GM18951 (cell line): ENCODE results near the gene PDCD10.

Source experiments
- POLR2A ChIP-seq: IDR thresholded peaks from 4 replicates; pipeline ENCODE4 v1.6.1; 2011; ENCODE audit warnings: mild to moderate bottlenecking; ENCODE audit not compliant: insufficient read length, insufficient read depth; ENCODE audit errors: extremely low read depth
- in situ Hi-C: fragments of 300-500 bp; cut with MboI; formaldehyde crosslinking; loops from one replicate; pipeline ENCODE4 v1.12.0; 2022; ENCODE audit warnings: low sequenced_read_pairs, mixed read lengths, inconsistent platforms; ENCODE audit not compliant: unreplicated experiment

The PDCD10 gene

DNA sequence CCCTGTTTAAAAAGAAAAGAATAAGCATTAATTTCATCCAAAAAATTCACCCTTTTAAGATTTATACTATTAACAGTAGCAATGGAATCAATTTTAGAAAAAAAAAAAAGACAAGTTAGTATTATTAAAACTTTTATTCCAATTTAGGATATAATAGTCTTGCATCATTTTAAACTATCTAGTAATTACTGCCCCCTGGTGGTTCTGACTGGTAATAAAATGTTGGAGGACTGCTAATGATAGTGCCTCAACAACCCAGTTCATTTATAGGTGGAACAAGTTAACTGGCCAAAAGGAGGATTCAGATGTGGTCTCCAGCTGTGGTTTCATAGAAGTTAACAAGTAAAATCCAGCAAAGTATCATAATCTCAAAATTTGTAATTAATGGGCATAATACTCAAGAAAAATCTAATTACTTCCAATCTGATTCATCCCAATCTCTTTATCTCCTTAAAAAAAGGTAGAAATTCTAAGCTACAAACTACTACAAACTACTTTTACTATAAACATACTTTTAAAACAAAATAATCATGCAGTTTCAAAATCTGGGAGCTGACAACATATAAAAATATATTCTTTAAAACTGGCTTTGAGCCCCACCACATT lies 50.2 kb downstream of the PDCD10 start:
- in situ Hi-C loops: no loop called here
- TF ChIP-seq POLR2A: no peak

DNA sequence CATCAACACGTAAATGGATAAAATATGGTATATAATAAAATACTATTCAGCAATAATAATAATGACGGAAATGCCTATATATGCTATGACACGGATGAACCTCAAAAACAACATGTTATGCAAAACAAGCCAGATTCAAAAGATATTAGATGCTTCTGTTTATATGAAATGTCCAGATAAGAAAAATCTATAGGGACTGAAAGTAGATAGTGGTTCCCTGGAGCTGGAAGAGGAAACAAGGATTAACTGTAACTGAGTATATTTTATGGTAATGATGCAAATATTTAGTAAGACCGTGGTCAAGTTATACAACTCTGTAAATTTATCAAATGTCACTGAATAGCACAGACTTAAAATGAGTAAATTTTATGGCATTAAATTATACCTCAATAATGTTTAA lies 55.2 kb downstream of the PDCD10 start:
- TF ChIP-seq POLR2A: no peak
- in situ Hi-C loops: no loop called here

DNA sequence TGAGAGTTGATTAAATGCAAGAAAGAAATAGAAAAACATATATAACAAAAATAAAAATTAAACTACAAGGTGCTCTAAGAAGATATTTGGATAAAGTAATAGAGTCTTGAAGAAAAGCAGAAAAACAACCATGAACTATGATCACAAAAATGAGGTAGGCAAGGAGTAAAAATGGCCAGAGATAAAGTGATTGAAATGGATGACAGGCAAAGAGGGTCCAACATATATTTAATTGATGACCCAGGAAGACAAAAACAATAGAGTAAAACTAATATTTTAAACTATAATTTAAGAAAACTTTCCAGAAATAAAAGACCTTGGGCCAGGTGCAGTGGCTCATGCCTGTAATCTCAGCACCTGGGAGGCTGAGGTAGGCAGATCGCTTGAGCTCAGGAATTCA lies 58.8 kb downstream of the PDCD10 start:
- TF ChIP-seq POLR2A: no peak
- in situ Hi-C loops: no loop called here

DNA sequence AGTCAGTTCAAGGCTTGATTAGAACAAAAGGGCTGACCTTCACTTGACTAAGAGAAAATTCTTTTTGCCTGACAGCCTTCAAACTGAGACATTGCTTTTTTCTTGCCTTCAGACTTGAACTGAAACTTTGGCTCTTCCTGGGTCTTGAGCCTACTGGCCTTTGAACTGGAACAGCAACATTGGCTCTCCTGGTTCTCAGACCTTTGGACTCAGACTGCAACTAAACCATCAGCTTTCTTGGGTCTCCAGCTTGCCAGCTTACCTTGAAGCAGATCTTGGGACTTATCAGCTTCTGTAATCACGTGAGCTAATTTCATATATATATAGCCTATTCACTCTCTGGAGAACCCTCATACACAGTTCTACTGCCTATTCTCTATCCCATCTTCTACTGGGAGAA lies 61.5 kb downstream of the PDCD10 start:
- no peak for TF ChIP-seq POLR2A
- in situ Hi-C loops: no loop called here

DNA sequence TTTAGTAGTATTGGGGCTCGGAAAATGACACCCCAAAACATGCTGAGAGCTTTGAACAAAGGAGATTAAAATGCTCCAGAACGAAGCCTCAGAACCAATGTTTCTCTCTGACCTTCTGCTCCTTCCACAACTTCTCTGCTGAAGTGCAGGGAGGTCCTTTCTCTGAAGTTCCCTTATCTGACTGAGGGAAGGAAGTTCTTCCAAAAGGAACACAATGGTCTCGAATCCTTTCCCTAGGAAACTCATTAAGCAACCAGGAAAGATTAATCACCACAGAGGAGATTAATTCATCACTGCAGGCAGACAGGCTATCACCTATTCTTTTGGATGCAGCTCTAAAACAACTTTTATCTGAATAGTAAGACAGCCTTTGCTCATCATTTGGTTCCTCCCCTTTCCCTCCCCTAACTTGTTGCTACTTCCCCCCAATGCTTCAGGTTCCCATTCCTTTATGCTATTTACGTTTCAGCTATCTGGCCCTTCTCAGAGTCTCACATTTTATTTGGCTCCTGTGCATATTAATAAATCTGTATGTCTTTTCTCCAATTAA lies 62.7 kb downstream of the PDCD10 start:
- in situ Hi-C loops: no loop called here
- no peak for TF ChIP-seq POLR2A

DNA sequence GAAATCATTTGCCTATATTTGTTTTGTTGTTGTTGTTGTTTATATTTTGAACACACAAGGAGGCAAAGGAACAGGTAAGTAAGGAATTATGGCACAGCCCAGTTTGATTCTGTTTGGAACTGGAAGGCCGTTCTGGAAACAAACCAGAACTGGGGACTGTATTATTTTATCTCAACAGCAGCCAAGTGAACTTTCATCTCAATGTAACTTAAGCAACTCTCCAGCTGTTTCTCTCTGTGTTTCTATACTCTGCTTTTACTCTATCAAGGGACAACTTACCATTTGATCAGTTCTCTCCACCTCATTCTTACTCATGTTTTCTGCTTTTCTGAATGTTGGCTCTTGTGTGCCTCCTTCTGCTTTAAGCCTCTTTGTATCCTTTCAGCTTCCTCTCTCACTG lies 65.0 kb downstream of the PDCD10 start:
- no peak for TF ChIP-seq POLR2A
- in situ Hi-C loops: no loop called here

DNA sequence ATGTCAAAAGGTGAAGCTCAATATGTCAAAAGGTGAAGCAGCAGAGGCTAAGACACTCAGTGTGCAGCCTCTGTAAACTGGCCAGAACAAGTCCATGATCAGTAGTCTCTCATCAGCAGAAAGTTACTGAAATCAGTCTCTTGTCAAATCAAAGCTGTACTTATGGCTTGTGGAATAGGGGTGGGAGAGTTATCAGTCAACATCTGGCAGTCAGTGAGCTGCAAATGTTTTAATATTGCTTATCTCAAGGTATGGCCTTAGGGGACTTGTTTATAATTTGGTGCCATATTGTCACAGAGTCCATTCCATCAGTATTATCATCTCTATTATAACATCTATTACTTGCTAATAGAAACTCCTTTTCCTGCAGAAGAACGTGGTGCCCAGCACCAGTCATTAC lies 66.0 kb downstream of the PDCD10 start:
- no peak for TF ChIP-seq POLR2A
- in situ Hi-C loops: no loop called here

DNA sequence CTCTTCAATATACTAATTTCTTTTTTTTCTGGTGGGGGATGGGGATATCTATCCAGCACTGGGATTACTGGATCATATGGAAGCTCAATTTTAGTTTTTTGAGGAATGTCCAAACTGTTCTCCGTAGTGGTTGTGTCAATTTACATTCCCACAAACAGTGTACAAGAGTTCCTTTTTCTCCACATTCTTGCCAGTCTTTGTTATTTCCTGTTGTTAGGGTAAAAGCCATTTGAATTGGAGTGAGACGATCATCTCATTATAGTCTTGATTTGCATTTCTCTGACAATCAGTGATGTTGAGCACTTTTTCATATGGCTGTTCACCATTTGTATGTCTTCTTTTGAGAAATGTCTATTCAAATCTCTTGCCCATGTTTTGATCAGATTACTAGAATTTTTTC lies 68.1 kb downstream of the PDCD10 start:
- in situ Hi-C loops: no loop called here
- no peak for TF ChIP-seq POLR2A

DNA sequence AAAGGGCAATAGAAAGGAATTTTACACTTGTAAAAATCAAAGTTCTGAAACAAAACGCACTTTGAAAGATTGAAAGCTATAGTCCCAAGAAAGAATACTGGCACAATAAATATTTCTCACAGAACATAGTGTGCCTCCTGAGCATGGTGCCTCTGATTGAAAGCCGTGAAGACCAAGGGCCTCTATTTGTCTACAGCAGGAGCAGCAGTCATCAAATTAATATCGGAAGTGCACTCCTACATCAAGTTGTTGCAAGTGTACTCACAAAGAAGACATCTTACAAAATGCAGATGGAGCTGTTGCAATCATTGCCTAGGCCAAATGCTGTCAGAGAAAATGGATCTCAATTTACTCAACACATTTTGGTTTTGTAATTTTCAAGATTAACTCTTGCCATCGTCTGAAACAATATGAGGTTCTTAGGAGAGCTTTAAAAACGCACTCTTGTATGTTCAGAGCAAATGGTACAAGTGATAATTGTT lies 71.7 kb downstream of the PDCD10 start:
- in situ Hi-C loops: no loop called here
- no peak for TF ChIP-seq POLR2A

DNA sequence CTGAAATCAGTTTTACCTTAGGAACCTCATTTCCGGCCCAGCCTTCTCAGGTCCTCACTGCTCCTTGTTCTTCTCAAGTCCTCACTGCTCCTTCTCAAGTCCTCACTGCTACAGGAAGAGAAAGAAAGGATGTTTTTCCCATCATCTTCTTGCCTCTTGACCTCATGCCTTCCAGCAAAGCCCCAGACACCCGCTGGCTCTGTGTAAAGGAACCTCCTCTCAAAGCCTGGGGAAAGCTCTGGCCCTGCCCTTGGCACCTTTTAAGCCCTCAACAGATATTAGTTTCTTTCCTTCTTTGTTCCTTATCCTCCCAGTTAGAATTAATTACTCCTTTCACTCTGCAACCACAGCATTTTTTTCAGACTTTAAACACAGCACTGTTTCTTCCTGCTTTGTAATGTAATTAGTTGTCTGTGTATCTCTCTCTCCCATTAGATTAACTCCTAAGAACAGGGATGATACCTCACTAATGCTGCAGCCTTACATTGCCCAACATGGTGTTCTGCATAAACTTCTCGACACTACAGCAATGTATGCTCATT lies 76.9 kb downstream of the PDCD10 start:
- in situ Hi-C loops: no loop called here
- no peak for TF ChIP-seq POLR2A

DNA sequence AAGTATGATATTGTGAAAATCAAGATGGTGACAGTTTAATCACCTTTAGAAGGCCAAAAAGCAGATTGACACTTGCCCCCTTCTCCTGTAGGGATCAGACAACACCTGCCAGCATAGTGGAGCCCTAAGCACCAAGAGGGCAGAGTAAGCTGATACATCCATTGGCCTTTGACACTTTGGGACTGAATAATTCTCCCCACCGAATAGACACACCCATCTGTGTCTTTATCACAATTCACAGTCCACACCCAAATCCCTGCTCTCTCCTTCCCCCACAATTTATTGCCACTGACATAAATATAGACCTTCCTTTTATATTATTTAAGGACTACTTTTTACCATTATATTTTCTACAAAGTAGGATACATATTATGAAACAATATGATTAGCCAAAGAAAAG lies 77.9 kb downstream of the PDCD10 start:
- TF ChIP-seq POLR2A: no peak
- in situ Hi-C loops: no loop called here

DNA sequence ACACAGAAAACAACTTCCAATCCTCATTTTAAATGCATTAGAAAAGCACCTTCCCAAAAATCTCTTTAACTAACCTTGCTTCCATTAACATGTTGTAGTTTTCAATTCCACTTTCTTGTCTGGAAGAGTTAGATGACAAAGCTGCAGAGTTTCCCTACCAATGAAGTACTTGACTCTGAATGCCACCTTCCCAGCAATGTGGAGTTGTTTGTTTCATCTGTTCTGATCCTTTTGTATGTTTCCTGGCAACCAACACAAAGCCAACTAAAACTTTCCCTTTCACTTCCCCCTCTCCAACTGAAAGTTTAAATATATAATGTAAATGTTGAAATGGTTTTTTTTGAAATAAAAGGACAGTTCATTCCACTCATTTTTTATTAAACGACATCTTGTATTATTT lies 80.9 kb downstream of the PDCD10 start, which contains the start of gene WDR49:
WDR49 (minus strand) TSS at position 183 of the 400 bp plus-strand sequence. CDS start 517 bp downstream, outside the sequence.
- in situ Hi-C loops: no loop called here
- TF ChIP-seq POLR2A: no peak

DNA sequence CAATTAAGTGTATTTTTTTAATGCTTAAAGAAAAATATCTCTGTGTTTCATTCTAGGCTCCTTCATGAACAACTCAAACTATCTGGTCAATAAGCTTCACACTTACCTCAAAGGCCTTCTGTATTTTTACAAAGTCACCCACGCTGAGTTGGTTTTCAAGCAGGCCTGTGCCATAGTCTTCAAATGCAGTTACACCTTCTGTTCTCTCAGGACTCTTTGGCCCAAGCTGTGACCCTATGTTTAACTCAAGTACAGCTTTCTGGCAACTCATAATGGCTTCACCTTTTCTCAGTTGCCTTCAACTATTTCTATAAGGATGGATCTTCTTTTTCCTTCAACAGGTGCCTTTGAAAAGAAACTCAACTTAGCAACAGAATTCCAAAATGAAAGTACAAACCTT lies 81.5 kb downstream of the PDCD10 start:
- in situ Hi-C loops: no loop called here
- TF ChIP-seq POLR2A: no peak

DNA sequence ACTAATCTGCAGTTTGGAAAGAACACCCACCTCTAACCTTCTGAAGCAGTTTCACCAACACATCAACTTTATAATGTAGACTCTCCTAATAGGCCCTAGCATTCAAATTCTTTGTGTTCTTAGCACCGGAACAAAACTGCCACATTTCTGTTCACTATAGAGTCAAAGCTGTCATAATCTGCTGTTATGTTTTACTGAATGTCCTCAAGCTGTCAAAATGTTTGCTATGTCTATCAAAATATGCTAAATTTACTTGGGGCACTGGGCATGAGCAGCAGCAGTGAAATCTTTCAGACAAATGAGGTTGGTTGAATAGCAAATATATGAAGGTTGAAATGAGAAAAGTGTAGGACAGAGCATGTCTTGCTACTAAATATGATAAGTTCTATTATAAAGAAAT lies 82.9 kb downstream of the PDCD10 start:
- TF ChIP-seq POLR2A: no peak
- in situ Hi-C loops: no loop called here
